ENCODE data around the gene TNFRSF19.

DNA sequence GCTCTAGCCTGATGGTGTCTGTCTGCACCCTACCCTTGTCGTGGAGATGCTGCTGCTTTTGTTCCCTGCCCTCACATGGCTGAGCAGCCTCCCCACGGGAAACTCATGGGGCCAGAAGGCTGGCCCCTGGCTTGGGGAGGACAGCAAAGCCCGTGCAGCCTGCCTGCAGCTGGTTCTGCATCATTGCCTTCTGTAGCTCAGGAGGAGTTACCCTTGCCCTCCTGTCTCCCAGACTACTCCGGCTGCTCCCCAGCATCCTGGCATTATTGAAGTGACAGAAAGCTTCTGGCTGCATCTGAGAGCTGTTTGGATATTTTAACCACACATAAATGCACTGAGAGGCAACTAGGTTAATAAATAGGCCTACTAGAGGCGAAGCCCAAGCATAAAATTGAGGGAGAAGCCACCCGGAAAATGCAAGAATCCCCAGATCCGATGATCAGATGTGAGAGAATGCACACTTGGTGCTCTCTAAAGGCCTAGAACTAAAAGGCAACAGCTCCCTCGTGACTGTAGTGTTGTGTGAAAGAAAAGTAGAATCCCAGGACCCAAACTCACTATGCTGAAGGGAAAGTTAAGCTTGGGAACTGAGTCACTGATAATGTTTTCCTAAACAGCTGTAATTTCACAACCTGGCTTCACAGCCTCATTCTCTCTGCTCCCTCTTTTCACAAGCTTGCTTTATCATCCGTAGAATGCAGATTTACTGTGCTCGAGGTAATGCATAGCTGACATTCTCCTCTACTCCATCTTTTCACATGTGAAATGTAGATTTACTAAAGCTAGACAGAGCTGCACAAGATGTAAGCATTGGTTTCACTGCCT, 110.8 kb downstream of the TNFRSF19 start:
- TF ChIP-seq, protein P1, sequence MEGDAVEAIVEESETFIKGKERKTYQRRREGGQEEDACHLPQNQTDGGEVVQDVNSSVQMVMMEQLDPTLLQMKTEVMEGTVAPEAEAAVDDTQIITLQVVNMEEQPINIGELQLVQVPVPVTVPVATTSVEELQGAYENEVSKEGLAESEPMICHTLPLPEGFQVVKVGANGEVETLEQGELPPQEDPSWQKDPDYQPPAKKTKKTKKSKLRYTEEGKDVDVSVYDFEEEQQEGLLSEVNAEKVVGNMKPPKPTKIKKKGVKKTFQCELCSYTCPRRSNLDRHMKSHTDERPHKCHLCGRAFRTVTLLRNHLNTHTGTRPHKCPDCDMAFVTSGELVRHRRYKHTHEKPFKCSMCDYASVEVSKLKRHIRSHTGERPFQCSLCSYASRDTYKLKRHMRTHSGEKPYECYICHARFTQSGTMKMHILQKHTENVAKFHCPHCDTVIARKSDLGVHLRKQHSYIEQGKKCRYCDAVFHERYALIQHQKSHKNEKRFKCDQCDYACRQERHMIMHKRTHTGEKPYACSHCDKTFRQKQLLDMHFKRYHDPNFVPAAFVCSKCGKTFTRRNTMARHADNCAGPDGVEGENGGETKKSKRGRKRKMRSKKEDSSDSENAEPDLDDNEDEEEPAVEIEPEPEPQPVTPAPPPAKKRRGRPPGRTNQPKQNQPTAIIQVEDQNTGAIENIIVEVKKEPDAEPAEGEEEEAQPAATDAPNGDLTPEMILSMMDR (conservative IDR thresholded peaks at IDR 0.05): no peak
- TF ChIP-seq EZH2 (IDR thresholded peaks at IDR 0.05; ENCODE audit: low read depth): no peak

Data from PC-9 (cell line).